GM21360 (cell line): ENCODE data around the gene KRT80.

Experiments used
- ATAC-seq: cut with Tn5 transposase; IDR thresholded peaks from one replicate; pipeline ENCODE4 v1.9.1; 2021; ENCODE audit warnings: mild to moderate bottlenecking, moderate library complexity; ENCODE audit not compliant: unreplicated experiment

Gene KRT80

DNA sequence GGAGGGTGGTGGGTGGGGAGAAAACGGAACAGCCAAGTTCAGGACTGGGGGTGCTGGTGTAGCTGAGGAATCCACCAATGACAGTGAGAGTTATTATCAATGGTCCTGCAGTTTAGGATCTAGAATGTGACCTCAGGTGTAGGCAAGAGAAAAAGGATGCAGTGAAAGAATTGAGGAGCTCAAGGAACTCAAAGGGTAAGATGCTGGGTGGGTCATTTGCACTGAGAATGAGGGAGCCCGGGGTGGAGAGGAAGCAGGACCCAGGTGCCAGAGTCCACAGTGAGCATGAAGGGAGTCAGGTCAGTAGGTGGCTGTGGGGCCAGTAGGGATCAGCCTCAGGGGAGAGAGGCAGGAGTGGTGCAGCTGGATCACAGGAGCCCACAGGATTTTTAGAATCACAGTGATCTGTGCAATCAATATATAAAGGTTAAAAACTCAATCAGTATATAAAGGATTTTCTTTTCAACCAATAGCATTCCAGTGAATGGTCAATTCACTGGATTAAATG is 38.1 kb upstream of the KRT80 start:
- no peak for ATAC-seq

DNA sequence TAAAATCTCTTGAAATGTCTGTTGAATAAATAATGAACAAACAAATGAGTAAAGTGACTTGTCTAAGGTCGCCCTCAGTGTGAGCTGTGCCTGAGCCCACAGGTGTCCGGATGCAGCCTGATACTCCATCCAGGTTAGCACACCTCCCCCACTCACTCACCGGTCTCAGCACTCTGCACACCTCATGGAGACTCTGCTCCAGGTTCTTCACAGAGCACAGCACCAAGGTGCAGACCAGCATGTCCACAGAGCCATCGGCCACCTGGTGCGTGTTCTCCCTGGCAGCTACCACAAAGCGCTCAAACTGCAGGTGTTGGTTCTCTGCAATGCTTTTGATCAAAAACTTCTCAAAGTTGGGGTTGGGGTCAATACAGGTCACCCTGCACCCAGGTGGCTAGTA is 37.1 kb upstream of the KRT80 start:
- ATAC-seq = no peak

DNA sequence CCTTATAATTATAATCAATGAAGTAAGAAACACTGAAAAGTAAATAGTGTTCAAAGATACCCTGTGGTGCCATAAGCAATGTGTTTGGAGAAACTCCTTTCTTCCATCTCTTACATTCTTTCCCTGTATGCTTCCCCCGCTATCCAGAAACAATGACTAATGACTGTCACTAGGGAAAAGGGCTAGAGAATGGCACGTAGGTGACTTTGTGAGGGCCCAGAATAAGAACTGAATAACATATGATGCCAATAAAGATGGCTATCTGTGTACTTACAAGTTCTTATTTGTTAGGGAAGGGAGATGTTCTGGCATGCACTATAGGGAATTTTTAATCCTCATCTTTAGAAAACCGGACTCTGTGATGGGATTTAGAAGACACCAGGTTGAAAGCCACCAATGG is 36.6 kb upstream of the KRT80 start:
- no peak for ATAC-seq

DNA sequence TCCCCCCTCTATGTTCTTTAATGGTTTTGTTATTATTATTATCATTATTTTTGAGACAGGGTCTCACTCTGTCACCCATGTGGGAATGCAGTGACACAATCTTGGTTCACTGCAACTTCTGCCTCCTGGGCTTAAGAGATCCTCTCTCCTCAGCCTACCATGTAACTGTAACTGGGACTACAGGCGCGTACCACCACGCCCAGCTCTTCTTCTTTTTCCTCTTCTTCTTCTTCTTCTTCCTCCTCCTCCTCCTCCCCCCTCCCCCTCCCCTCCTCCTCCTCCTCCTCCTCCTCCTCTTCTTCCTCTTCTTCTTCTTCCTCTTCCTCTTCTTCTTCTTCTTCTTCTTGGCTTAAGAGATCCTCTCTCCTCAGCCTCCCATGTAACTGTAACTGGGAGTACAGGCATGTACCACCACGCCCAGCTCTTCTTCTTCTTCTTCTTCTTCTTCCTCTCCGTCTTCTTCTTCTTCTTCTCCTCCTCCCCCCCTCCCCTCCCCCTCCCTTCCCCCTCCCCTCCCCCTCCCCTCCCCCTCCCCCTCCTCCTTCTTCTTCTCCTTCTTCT is 35.9 kb upstream of the KRT80 start:
- ATAC-seq = no peak

DNA sequence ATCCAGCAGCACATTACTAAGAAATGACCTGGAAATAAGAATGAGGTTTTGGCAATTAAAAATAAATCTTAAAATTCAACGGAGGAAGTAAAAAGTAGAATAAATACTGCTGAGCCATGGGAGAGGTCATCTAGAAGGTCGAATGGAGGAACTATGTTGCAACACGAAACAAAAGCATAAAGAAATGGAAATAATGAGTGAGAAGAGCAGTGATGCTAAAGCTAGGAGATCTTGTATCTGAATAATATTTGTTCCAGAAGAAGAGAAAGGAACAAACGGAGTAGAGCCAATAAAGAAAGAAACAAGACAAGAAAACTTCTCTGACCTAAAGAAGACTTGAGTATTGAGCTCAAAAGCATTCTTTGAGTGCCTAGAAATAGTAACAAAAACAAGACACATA is 34.6 kb upstream of the KRT80 start:
- no peak for ATAC-seq

DNA sequence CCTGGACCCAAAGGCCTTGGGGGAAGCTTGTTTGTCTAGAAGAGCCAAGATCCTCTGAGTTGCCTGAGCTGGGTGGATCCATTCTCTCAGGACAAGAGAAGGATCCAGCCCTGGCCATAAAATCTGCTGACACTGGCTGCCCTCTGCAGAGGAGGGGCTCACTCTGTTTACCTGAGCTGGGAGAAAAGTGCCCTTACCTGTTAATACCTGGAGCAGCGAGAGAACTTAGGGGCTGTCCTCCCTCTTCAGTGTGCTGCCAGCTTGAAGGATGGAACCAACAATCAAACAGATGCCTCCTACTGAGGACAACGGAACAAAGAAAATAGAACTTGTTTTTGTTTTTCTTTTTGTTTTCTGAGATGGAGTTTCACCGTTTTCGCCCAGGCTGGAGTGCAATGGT is 33.9 kb upstream of the KRT80 start:
- no peak for ATAC-seq

DNA sequence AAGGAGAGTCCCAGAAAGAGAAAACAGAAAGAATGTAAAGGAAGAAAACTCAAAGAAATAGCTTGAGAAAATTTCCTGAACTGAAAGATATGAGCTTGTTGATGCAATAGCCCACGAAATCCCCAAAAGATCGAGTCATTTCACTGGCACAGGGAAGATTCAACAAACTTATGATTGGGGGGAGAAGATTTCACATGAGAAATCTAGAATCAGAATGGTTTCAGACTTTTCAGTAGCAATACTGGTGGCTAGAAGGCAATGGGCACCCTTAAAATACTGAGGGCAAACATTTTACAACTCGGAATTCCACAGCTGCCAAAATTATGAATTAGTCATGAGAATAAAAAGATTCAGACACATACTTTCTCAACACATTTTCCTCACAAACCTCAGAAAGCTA is 32.3 kb upstream of the KRT80 start:
- no peak for ATAC-seq

DNA sequence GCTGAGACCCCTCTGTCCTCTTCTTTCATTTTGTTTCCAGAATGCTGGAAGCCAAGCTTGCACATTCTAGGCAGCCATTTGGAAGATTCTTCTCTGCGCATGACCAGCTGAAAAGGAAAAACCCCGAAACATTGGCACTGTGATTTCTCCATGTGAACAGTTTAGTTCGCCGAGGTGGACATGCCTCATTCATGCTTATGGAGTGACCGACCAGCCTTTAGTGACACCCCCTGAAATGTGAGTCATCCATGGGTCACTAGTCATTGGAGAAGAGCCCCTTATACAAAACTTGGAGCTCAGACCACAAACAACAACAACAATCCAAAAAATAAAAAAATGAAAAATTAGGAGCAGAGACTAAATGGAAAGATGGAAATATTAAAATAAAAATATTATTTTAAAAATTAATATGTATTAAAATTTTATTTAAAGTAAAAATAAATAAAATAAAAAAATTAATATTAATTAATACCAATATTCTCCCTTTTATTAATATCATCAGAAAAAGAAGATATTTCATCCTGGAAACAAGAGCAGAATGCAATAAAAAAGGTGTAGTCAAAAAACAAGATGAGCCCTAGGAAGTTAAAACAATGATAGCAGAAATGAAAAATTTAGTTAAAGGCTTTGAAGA is 31.7 kb upstream of the KRT80 start:
- no peak for ATAC-seq

DNA sequence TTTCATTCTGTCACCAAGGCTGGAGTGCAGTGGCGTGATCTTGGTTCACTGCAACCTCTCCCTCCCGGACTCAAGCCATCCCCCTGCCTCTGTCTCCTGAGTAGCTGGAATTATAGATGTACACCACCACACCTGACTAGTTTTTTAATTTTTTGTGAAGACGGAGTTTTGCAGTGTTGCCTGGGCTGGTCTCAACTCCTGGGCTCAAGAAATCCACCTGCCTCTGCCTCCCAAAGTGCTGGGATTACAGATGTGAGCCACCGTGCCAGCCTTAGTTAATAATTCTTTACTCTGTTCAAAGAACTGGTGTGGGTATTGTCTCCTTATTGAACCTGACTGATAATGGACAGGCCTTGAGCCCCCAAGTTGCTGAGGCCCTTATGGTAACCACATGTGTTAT is 30.9 kb upstream of the KRT80 start:
- ATAC-seq = no peak

DNA sequence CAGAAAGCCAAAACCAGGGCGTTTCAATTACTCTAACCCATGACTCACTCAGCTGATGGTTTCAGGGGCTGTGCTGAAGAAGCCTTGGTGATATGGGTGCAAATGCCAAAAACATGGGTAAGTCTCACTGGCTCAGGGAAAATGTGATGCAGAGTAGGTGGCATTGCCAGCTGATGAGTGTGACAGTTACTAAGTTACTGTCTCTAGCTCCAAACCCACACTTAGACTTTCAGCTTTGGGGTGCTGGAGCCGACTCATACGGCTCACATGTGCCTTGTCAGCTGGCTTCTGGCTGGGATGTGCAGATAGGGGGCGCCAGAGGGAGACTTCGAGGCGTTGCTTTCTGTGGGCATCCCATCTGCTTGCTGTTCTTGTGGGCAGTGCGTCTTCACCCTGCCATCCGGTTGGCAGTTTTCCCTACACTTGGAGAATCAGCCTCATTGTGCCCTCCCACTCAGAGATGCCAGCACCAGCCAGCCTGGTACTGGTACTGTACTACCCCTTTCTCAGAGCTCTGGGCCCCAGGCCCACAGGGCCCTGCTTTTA is 30.2 kb upstream of the KRT80 start:
- ATAC-seq = no peak

DNA sequence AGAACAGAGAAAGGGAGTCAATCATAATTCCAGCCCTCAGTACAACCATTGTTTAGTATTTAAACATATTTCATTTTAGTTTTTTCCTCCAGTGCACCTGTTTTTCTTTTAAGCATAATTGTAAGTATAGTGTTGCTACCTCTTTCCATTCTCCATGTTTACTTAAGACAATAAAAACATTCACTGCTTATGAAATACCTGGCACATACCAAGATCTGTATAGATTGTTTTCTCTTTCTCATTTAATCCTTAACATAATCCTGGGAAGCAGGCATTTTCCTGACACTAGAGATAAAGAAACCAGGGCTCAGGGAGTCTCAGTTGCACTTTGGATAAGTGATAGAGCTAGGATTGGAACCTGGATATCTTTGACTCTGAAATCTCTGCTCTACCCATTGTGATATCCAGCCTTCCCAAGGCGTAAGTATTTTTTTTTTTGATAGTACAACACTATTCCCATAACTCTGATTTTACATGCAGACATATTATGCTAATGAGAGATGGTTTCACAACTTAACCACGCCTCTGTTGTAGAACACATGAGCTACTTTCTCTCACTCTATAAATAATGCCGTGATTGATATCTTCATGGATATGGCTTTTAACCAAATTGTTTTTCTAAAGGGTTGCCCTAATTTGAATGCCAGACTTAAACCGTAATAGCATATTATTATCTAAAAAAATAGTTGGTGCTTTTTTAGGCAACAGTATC is 29.4 kb upstream of the KRT80 start:
- ATAC-seq = no peak

DNA sequence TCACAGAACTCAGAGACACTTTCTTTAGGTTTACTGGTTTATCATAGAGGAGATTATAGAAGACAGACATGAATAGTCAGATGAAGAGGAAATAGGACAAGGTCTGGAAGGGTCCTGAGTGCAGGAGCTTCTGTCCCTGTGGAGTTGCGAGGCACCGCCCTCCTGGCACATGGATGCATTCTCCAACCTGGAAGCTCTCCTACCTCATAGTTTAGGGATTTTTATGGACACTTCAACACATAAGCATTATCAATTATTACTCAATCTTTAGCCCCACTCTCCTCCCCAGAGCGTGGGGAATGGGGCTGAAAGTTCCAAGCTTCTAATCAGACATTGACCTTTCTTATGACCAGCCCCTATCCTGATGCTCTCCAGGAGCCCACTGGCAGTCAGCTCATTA is 28.7 kb upstream of the KRT80 start:
- ATAC-seq = no peak

DNA sequence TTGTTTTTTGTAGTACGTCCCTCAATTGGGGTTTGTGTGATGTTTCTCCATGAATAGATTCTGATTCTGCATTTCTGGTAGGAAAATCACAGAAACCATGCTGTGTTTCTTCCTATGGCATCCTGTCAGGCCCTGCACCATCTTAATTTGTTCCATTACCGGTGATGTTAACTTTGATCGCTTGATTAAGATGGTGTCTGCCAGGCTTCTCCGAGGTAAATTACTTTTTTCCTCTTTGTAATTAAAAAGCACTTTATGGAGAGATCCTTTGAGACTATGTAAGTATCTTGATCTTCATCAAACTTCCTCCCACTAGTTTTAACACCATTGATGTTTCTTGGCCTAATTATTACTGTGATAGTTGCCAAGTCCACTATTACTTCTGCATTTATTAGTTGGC is 26.2 kb upstream of the KRT80 start:
- ATAC-seq = no peak

DNA sequence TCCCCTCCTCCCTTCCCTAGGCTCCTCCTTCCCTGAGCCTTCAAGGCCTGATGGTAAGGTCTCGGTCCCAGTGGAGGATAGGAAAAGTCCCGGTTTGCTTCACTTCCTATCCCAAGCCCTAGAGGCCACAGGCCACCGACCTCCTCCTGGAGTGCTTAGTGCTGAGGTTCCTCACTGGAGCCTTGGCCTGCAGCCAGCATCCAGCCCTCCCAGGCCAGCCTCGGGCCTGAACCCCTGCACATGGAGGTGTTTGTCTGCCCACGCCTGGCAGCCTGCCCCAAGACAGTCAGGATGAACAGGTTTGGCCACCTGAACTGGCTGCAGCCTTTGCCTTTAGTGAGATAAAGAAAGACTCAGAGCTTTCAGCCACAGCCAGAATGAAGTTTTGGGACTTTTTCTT is 25.4 kb upstream of the KRT80 start:
- ATAC-seq = no peak

DNA sequence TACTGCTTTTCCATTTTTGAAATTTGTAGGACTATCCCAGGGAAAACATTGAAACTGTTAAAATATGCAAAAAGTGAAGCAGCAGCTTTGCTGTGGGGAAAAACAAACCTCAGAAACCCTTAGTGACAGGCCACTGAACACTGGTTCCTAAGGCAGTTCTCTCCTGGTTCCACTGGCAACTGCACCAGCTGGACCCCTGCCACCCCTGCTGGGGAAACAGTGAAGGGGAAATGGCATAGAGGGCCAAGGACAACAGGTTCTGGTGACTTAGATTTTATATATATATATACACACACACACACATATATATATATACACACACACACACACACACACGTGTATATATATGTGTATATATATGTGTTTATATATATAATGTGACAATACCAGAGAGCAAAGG is 25.0 kb upstream of the KRT80 start:
- ATAC-seq = no peak

DNA sequence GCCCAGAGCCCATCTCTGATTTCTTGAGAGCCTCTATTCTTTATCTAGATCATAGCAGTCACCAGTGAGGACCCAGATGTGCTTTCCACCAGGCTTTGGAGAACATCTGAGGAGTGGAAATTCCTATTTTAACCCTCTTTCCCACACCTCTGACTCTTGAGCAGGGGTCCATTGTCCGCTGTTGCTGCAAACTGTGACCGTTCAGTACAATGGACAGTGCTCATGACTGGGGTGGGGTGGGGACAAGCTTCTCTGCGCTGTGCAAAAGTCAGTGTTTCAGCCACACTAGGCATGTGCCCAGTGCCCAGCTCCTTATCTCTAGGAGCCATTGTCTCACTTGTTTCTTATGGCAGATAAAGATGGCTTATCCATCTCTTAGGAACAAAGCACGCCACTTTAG is 24.3 kb upstream of the KRT80 start:
- no peak for ATAC-seq

DNA sequence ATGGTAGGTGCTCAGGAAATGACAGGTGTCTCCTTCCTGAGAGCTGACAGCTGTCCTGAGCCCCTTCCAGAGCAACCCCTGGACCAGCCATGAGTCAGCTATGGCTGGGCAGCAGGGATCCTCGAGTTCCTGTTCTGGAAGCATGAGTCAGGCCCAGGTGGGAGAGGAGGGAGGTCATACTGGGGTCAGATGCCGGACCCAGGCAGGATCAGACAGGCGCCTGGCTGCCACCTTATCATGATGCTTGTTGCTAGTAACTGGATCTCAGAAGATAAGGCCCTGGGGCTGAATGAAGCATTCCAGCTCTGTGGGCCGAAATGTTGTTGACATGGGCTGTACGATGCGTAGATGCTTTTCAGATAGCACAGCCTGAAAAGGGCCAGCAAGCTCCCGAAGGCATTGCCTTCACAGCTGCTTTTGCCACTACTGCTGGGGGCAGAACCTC is 23.8 kb upstream of the KRT80 start:
- no peak for ATAC-seq

DNA sequence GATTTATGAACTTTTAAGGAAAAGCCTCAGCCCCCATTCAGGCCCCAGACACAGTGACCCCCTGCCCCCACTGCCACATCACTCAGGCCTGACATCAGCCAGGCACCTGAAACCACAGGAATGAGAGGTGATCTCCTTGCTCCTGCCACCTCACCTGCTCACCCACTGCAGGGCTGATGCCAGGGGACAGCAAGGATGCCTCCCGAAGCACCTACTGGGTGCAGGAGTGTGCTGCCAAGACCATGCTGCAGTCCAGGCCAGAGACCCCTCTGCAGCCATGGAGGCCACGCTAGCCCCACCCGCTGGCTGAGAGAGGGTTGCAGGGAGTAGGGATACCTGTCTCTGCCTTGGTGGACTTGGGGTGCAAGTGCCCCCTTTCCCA is 22.6 kb upstream of the KRT80 start:
- ATAC-seq = no peak

DNA sequence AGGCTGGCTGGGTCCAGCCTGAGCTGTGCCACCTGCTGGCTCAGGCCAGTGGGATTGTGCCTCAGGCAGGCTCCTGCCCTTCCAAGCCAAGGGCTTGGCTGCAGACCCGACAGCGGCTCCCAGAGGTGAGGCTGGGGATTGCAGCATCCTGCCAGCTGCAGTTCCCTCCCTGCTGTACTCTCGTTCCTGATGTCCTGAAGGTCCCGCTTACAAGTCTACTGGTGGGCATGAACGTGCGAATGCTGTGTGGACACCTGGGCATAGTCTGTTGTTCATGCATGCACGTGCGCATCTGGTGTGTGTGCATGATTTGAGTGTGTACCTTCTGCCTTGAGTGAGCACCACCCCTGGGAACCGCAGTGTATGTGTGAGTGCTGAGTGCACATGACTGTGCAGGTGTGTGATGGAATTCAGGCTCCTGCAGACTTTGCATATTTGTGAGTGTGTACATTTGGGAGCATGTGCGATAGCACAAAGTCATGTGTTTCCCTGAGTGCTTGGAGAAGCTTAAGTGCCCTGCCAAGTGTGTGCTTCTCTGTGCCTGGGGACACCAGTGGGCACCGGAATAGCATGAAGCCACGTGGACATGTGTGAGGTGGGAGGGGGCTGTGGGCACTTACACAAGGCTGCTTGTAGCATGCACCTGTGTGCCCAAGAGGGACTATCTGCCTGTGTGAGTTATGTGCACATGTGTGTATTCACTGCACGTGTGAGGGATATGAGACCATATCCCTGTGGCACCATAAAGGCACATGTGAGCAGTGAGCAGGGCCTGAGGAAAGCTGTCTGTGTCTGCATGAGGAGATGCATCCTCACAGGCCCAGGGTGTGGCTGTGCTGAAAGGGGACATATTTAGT is 22.0 kb upstream of the KRT80 start:
- ATAC-seq = no peak

DNA sequence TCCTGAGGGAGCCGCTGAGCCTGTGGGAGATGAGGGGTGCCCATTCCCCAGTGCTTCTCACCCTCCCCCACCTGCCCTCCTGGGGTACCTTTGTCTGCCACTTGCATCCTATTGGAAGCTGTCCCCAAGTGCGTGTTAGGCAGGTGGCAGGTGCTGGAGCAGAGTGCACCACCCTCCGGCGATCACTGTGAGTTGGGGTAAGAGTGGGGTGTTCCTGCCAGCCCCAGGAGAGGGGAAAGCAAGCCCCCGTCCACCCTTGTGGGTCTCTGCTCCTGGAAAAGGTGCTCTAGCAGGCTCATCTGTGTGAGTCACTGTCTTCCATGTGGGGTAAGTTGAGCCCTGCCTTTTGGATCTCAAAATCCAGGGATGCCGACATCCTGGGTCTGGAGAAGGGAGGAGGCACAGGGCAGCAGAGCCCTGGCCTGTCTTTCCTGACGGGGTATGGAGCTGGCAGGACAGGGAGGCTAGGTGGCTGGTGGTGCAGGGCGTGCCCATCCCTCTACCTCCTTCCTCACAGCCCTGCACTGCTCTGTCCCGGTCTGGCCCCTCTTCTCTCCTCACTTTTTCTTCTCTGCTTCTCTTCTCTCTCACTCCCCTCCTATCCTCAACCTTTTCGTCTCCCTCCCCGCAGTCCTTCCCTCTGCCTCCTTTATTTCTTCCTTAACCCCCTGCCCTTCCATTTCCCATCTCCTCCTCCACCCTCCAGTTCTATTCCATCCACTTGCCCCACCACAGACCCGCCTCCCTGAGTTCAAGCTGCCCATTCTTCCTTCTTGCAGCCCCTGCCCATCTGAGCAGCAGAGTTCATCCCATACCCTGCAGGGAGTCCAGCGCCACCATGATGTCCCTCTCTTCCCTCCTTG is 21.1 kb upstream of the KRT80 start:
- no peak for ATAC-seq
